K562 (cell line): ENCODE data around the gene NOS1. TPM values are rescaled to one million over a fixed set of nuclear protein-coding genes. Genes with fewer than 3 reads are reported as not detected.

Experiments
- REST ChIP-seq, 2 experiments: fragments of 450-650 bp; formaldehyde crosslinking in 1 of 2; IDR thresholded peaks; 2 replicates each; pipeline versions ENCODE4 v1.4.0 to v1.6.1; 2014 to 2020; ENCODE audit warnings: mild to moderate bottlenecking in 2 of 2, borderline replicate concordance in 1 of 2, low read depth in 1 of 2
- SMARCA5 ChIP-seq: fragments of 450-650 bp; IDR thresholded peaks from 2 replicates; pipeline ENCODE4 v1.6.1; 2016
- ZNF263 ChIP-seq: sonication (generic); formaldehyde crosslinking; IDR thresholded peaks from 2 replicates; pipeline ENCODE4 v1.8.0; 2022; ENCODE audit warnings: mild to moderate bottlenecking, missing genetic modification reagents, borderline replicate concordance
- polyA plus RNA-seq, 8 experiments: library from polyadenylated mRNA; depleted of rRNA in 4 of 8; stranded (reverse) in 5 of 8; unstranded in 3 of 8; fragments of >200 nt; fragmentation: Nextera tagmentation in 2 of 8; fragmentation: Illumina TruSeq in 1 of 8; extraction: Ambion mirVana in 2 of 8; extraction: Trizol in 1 of 8; gene quantifications; 2 replicates each; pipeline versions ENCODE4 v1.2.1 to v1.2.3, GENCODE V29; 2011 to 2014; ENCODE audit warnings: inconsistent platforms in 1 of 8, missing spikeins in 1 of 8
- total RNA-seq, 7 experiments: library from RNA; depleted of rRNA in 6 of 7; stranded (reverse); fragments of >200 nt in 6 of 7; fragmentation: Illumina TruSeq in 2 of 7; extraction: Trizol in 2 of 7; gene quantifications; 2 replicates each; pipeline versions ENCODE4 v1.2.1 to v1.2.3, GENCODE V29; 2011 to 2021; ENCODE audit warnings: low replicate concordance in 1 of 7
- TF ChIP-seq, protein P1 (sequence below): sonication (generic); formaldehyde crosslinking; IDR thresholded peaks from 2 replicates; pipeline ENCODE4 v1.8.0; 2022; ENCODE audit warnings: mild to moderate bottlenecking, low read depth, missing genetic modification reagents

Gene NOS1
- total and polyA plus RNA-seq, 9 of the 15 experiments (the other 6 are each of a cell fraction or from before 2014, with no cell fraction given): not detected

GRCh38 chr12:117227000-117227653 is 134.3 kb downstream of the NOS1 start (continued):
- TF ChIP-seq REST (IDR thresholded peaks at IDR 0.05; ENCODE audit: borderline replicate concordance): no peak
- TF ChIP-seq REST (CRISPR knock-in tag; IDR thresholded peaks at IDR 0.05; ENCODE audit: low read depth): no peak
- no peak for TF ChIP-seq SMARCA5
- TF ChIP-seq, protein P1, sequence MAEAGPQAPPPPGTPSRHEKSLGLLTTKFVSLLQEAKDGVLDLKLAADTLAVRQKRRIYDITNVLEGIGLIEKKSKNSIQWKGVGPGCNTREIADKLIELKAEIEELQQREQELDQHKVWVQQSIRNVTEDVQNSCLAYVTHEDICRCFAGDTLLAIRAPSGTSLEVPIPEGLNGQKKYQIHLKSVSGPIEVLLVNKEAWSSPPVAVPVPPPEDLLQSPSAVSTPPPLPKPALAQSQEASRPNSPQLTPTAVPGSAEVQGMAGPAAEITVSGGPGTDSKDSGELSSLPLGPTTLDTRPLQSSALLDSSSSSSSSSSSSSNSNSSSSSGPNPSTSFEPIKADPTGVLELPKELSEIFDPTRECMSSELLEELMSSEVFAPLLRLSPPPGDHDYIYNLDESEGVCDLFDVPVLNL (CRISPR knock-in tag): no peak
- TF ChIP-seq ZNF263 (CRISPR knock-in tag): no peak
